Measurements from ENCODE around the gene PLEKHN1.

GRCh38 chr1:1013105-1013921 is 47.0 kb downstream of the PLEKHN1 start, which contains the start of gene ISG15:
- TF ChIP-seq EZH2 (IDR thresholded peaks at IDR 0.05; ENCODE audit: borderline replicate concordance, low read length), result no peak
- TF ChIP-seq, protein P1, sequence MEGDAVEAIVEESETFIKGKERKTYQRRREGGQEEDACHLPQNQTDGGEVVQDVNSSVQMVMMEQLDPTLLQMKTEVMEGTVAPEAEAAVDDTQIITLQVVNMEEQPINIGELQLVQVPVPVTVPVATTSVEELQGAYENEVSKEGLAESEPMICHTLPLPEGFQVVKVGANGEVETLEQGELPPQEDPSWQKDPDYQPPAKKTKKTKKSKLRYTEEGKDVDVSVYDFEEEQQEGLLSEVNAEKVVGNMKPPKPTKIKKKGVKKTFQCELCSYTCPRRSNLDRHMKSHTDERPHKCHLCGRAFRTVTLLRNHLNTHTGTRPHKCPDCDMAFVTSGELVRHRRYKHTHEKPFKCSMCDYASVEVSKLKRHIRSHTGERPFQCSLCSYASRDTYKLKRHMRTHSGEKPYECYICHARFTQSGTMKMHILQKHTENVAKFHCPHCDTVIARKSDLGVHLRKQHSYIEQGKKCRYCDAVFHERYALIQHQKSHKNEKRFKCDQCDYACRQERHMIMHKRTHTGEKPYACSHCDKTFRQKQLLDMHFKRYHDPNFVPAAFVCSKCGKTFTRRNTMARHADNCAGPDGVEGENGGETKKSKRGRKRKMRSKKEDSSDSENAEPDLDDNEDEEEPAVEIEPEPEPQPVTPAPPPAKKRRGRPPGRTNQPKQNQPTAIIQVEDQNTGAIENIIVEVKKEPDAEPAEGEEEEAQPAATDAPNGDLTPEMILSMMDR (conservative IDR thresholded peaks at IDR 0.05 in 1 of 2, IDR thresholded peaks at IDR 0.05 in 1 of 2; ENCODE audit: extremely low read depth in 1 of 2, insufficient read depth in 1 of 2, low read depth in 1 of 2, low read length in 2 of 2), result no peak

Measured in mammary epithelial cell (primary cell).